Coronary artery (tissue), 2 donors: ENCODE data around the gene SHF.
"Not testable (repeated sequence)": the region's sequence is repeated elsewhere in the genome, so short reads cannot be mapped to it uniquely, and the experiment has no call there.

Source experiments
- DNase-seq: peaks from one replicate; pipeline ENCODE4 v3.0.0-alpha.2; 2017; ENCODE audit warnings: low spot score
- H3K27ac ChIP-seq, 2 donors: fragments of 200-600 bp; sonication (generic); one replicate each; pipeline ENCODE4 v1.5.1; 2016 to 2019
- H3K4me3 ChIP-seq: fragments of 200-600 bp; sonication (generic); 2 replicates; pipeline ENCODE4 v1.5.1; 2016; ENCODE audit warnings: mild to moderate bottlenecking, moderate library complexity
- TF ChIP-seq, protein P1 (sequence below): fragments of 200-600 bp; sonication (generic); IDR thresholded peaks from one replicate; pipeline ENCODE4 v1.5.1; 2019; ENCODE audit warnings: antibody characterized with exemption

SHF gene

DNA sequence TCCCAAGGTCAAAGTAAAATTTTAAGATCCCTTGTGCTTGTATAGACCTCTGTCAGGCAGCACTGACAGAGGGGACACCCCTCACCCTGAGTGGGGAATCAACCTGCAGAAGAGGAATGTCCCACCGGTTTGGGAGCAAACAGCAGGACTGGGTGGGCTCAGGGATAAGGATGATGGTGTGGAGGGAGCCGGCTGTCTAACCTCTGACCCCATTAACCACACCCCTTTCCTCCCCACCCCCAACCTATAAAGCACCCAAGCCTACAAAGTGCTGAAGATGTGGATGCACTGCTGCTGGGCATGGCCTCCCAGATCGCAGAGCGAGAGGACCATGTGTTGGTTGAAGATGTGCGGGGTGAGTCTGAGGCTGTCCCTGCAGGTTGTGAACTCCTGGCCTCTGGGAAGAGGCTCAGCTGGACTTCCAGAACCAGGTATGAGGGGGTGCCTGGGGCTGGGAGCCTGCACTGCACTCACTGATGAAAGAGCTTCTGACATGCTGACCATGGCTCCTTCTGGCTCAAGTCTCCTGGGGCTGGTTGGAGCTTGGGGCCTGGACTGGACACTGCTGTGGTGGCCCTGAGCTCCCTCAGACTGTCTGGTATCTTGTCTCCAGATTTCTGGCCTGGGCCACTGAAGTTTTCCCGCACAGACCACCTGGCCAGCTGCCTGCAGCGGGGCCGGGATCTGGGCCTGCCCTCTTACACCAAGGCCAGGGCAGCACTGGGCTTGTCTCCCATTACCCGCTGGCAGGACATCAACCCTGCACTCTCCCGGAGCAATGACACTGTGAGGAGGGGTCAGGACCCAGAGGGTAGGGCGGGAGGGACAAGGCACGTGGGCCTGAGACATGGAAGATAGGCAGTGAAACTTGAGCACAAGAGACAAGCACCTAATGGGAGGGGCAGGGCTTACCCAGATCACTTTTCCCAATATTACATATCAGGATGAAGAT lies 48.7 kb downstream of the SHF start:
- TF ChIP-seq, protein P1, sequence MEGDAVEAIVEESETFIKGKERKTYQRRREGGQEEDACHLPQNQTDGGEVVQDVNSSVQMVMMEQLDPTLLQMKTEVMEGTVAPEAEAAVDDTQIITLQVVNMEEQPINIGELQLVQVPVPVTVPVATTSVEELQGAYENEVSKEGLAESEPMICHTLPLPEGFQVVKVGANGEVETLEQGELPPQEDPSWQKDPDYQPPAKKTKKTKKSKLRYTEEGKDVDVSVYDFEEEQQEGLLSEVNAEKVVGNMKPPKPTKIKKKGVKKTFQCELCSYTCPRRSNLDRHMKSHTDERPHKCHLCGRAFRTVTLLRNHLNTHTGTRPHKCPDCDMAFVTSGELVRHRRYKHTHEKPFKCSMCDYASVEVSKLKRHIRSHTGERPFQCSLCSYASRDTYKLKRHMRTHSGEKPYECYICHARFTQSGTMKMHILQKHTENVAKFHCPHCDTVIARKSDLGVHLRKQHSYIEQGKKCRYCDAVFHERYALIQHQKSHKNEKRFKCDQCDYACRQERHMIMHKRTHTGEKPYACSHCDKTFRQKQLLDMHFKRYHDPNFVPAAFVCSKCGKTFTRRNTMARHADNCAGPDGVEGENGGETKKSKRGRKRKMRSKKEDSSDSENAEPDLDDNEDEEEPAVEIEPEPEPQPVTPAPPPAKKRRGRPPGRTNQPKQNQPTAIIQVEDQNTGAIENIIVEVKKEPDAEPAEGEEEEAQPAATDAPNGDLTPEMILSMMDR, result no peak
- Histone ChIP-seq H3K27ac (no peak overlapping the region), H3K4me3 (no peak overlapping the region)
- DNase-seq, result no peak

DNA sequence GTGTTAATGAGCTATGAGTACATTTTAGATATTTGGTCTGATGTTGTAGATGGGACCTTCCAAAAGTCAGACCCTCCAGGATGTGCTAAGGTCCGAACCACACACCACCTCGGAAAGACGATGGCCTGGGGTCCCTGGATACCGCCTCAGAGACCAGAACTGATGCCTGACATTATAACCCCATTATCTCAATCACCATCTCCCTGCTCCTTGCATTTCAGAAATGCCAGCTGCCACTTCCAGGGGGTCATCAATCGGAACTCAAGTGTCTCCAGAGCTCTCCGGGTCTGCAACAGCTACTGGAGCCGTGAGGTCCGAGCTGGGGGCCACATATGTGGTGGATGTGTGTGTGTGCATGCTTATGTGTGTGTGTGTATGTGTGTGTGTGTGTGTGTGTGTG lies 50.1 kb downstream of the SHF start:
- DNase-seq, result no peak
- TF ChIP-seq, protein P1, result no peak
- Histone ChIP-seq H3K27ac (no peak overlapping the region), H3K4me3 (no peak overlapping the region)

DNA sequence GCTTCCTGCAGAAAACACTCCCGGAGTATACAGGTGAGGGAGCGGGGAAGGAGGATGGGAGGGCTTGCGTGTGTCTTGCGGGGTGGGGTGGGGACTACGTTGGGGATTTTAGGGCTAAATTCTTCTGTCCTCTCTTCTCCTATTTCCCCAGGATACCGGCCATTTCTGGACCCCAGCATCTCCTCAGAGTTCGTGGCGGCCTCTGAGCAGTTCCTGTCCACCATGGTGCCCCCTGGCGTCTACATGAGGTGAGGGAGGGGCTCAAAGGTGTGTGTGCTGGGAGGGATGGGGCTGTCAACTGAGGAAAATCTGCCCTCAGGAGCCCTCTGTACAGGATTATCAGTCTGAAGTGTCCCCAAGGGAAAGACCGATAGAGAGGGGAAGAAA lies 51.4 kb downstream of the SHF start:
- Histone ChIP-seq H3K4me3 (no peak overlapping the region), H3K27ac (no peak overlapping the region)
- no peak for DNase-seq
- TF ChIP-seq, protein P1, result no peak

DNA sequence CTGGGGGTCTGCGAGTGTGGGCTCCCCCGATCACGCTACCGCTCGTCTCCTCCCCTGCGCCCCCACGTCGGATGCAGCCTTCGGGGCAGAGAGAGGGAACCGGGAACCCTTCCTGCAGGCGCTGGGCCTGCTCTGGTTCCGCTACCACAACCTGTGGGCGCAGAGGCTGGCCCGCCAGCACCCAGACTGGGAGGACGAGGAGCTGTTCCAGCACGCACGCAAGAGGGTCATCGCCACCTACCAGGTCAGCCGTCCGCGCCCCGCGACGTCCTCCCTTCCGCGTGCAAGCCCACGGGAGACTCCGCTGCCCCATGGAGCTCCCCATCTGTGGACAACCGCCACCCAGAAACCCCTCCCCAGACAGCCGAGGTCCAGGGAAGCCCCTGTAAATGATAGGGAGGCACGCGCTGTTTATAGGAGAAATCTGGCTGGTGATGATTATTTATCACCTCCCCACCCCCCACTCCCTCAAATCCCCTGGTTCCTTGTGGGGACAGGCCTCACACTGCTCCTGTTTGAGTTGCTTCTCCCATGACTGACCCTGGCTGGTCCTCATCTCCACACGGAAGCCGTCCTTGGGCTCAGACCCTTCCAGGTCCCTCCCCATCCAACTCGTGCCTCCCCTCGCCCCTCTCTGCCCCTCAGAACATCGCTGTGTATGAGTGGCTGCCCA lies 51.9 kb downstream of the SHF start:
- peak overlapping the region; percentile 51 for H3K4me3 ChIP-seq
- DNase-seq, H3K27ac ChIP-seq: not testable (repeated sequence)

DNA sequence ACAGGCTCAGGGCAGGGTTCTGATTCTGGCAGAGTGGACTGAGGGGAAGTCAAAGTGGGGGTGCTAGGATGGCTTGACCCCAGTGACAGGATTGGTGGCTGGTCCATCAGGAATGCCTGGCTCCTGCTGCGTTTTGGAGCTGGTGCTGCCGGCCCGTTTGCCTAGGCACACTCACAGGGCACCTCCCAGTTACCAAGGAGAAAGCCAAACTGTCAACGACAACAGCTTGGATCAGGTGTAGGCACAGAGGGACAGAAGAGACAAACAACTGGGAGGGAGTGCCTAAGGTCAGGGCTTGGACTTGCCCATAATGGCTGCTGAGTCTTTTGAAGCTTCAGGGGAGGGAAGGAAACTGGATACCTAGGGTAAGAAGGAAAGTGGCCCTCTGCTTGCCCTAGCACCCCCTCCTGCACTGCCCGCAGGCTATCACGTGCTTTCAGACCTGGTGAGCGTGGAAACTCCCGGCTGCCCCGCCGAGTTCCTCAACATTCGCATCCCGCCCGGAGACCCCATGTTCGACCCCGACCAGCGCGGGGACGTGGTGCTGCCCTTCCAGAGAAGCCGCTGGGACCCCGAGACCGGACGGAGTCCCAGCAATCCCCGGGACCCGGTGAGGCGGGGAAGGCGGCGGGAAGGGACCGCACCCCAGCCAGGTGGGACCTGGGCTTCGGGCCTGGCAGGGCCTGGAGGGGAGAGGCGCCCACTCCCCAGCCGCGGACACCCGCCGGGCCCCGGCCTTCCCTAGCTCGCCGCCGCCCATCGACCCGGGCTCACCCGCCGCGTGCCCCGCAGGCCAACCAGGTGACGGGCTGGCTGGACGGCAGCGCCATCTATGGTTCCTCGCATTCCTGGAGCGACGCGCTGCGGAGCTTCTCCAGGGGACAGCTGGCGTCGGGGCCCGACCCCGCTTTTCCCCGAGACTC lies 52.8 kb downstream of the SHF start:
- peak overlapping the region; percentile 51 for H3K4me3 ChIP-seq
- no peak for DNase-seq
- H3K27ac ChIP-seq, result no peak overlapping the region
- TF ChIP-seq, protein P1, result no peak

DNA sequence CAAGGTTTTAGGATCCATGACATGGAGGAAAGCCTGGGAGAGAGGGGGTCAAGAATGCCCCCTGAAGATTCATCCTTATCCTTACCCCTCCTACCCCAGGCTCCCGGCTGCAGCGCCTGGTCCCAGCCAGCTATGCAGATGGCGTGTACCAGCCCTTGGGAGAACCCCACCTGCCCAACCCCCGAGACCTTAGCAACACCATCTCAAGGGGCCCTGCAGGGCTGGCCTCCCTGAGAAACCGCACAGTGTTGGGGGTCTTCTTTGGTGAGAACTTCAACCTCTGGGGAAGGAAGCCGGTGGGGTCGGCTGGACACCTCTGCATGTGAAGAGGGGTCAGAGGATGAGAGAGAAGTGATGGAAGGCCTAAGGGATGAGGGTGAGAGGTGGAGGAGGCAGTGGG lies 53.7 kb downstream of the SHF start:
- Histone ChIP-seq H3K27ac (no peak overlapping the region), H3K4me3 (no peak overlapping the region)
- DNase-seq, result no peak
- TF ChIP-seq, protein P1, result no peak

DNA sequence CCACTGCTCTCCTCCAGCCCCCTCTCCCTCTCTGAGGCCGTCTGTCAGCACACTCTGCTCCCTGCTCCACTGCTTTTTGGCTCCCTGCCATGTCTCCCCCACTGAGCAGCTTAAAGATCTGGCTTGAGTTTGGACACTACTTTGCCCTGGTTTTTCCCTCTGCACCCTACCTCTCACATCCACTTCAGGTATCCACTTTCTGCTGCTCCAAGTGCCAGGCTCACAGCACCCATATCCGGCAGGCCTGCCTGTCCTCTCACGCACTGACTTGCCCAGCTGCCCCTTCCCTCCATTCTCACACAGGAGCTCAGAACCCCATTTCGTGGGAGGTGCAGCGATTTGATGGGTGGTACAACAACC lies 54.2 kb downstream of the SHF start:
- TF ChIP-seq, protein P1, result no peak
- H3K4me3 ChIP-seq, result no peak overlapping the region
- no peak for DNase-seq
- H3K27ac ChIP-seq, result no peak overlapping the region
